Omental fat pad (tissue), 4 donors: Measurements from ENCODE around the gene SCUBE3. TPM values are rescaled to one million over a fixed set of nuclear protein-coding genes. Genes with fewer than 3 reads are reported as not detected.

Experiments
- ATAC-seq: fragments of 150-250 bp; one replicate; pipeline ENCODE4 v1.9.1; 2016; ENCODE audit warnings: mild to moderate bottlenecking, moderate library complexity; ENCODE audit not compliant: low FRiP score
- DNase-seq: peaks from one replicate; pipeline ENCODE4 v3.0.0-alpha.2; 2019; ENCODE audit warnings: low spot score
- total RNA-seq, 4 donors: library from RNA; depleted of rRNA; stranded (reverse); fragments of >200 nt; gene quantifications; one replicate each; pipeline ENCODE4 v1.1.0, GENCODE V29; 2016
- TF ChIP-seq, protein P1 (sequence below), 3 donors: fragments of 450-650 bp; IDR thresholded peaks; one replicate each; pipeline ENCODE4 v1.5.1; 2016 to 2017; ENCODE audit warnings: antibody characterized with exemption in 3 of 3, mild to moderate bottlenecking in 3 of 3, moderate library complexity in 2 of 3

Gene SCUBE3
- total RNA-seq, result under 1 TPM; 0.06 to 0.47 (median 0.11) TPM

DNA sequence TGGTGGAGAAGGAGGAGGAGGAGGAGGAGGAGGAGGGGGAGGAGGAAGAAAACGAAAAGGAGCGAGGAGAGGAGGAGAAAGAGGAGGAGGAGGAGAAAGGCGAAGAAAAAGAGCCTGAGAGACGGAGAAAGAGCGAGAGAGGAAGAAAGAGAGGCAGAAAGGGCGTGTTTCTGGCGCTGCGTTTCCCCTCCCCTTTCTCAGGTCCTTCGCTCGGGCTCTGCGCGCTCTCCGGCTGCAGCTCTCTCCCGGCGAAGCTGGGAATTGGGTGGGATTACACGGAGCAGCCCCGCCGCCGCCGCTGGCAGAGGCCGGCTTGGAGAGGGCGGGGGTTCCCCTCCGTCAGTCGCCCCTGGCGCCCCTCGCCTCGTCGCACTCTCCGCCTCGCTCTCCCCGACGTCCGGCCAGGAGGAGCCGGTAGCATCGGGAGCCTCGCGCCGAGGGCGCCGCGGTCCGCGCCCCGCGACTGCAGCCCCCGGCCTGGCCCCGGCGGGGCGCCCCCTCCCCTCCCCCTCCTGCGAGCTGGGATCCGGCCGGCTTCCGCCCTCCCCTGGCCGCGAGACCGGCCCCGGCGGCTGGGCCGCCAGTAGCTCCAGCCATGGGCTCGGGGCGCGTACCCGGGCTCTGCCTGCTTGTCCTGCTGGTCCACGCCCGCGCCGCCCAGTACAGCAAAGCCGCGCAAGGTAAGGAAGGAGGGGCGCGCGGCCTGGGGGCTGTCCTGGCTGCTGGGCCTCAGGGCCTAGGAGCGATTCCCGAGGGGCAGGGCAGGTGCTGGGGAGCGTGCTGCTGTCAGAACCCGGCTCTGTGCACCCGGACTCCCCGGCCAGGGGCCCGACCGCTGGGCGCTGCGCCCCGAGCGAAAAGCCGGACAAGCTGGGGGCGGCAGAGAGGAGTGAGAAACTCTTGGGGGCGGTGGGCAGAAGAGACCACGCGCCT lies at the start of gene SCUBE3:
SCUBE3 (plus strand) TSS at position 133 of the 933 bp plus-strand sequence; CDS start at position 596, 463 bp downstream.
- no peak for DNase-seq
- peak; percentile 38 for ATAC-seq
- TF ChIP-seq, protein P1, sequence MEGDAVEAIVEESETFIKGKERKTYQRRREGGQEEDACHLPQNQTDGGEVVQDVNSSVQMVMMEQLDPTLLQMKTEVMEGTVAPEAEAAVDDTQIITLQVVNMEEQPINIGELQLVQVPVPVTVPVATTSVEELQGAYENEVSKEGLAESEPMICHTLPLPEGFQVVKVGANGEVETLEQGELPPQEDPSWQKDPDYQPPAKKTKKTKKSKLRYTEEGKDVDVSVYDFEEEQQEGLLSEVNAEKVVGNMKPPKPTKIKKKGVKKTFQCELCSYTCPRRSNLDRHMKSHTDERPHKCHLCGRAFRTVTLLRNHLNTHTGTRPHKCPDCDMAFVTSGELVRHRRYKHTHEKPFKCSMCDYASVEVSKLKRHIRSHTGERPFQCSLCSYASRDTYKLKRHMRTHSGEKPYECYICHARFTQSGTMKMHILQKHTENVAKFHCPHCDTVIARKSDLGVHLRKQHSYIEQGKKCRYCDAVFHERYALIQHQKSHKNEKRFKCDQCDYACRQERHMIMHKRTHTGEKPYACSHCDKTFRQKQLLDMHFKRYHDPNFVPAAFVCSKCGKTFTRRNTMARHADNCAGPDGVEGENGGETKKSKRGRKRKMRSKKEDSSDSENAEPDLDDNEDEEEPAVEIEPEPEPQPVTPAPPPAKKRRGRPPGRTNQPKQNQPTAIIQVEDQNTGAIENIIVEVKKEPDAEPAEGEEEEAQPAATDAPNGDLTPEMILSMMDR (IDR thresholded peaks at IDR 0.05), result no peak

GRCh38 chr6:35164277-35164676 lies 49.5 kb upstream of the SCUBE3 start:
- TF ChIP-seq, protein P1 (IDR thresholded peaks at IDR 0.05), result no peak
- ATAC-seq (no peak), DNase-seq (no peak)

DNA sequence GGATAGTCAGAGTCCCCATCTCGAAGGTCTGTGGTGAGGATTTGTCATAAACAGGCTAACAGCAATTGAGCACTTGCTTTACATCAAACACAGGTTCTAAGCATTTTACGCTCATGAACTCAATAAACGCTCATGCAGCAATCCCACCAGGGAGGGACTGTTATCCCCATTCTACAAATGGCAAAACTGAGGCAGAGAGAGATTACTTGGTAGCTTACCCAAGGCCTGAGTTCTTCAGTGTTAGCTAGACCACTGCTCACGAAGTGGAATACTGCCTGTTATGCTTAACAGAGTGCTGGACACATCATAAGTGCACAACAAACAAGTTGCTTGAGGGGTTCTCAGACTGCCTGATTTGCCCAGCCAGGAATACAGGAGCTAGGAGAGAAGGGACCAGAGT lies 48.9 kb upstream of the SCUBE3 start:
- TF ChIP-seq, protein P1 (IDR thresholded peaks at IDR 0.05), result no peak
- no peak for ATAC-seq
- no peak for DNase-seq

- TF ChIP-seq, protein P1 (IDR thresholded peaks at IDR 0.05), result no peak
- ATAC-seq, result no peak
- no peak for DNase-seq
These were observed 48.1 kb upstream of the SCUBE3 start for GRCh38 chr6:35165630-35166071.

DNA sequence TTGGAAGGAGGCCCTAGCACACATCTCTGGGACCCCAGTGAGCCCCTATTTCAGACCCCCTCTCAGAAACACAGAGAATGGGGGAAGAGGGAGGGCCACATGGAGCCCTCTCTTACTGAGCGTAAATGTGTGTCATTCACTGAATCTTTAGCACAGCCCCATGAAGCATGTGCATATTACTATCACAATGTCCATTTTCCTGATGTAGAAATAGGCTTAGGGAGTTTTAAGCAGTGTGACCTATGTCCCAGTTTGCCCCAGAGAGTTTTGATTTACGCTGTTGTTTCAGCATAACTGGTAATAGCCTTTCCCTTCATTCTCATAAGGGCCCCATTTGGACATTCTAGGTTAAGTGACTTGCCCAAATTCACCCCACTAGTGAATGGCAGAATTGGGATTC lies 47.6 kb upstream of the SCUBE3 start:
- no peak for ATAC-seq
- DNase-seq, result no peak
- TF ChIP-seq, protein P1 (IDR thresholded peaks at IDR 0.05), result no peak

DNA sequence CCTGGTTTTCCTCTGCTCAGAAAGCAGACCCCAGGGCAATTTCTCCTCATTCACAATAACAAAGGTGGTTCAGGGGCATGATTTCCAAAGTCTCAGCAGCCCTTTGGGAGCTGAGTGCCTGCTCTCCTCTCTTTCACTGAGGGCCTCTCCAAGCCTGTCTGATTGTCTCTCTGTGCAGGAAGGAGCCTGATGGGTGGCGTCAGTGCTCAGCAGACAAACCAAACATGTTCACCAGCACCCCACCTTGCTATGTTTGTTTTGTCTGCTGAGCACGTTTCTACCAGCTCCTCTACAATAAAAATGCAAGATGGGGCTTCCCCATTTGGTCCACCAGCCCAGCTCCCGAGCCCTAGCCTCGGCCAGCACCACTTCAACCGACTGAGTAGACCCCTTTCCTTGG lies 47.2 kb upstream of the SCUBE3 start:
- ATAC-seq (no peak), DNase-seq (no peak)
- TF ChIP-seq, protein P1 (IDR thresholded peaks at IDR 0.05), result no peak

GRCh38 chr6:35167505-35167904 lies 46.3 kb upstream of the SCUBE3 start:
- DNase-seq, result no peak
- ATAC-seq, result no peak
- TF ChIP-seq, protein P1 (IDR thresholded peaks at IDR 0.05), result no peak
